Gastroesophageal sphincter (tissue), 3 donors: ENCODE data around the gene SCAF4.

ENCODE experiments used
- CTCF ChIP-seq, 4 experiments: fragments of 200-600 bp in 2 of 4; fragments of 450-650 bp in 2 of 4; sonication (generic) in 1 of 4; IDR thresholded peaks; one replicate each; pipeline ENCODE4 v1.5.1; 2017 to 2019; ENCODE audit warnings: antibody characterized with exemption in 4 of 4, mild to moderate bottlenecking in 2 of 4, moderate library complexity in 2 of 4
- POLR2A ChIP-seq, 2 donors: fragments of 450-650 bp; IDR thresholded peaks; one replicate each; pipeline ENCODE4 v1.6.1; 2017; ENCODE audit warnings: antibody characterized with exemption in 2 of 2, mild to moderate bottlenecking in 2 of 2, moderate library complexity in 1 of 2

- no peak for TF ChIP-seq CTCF (IDR thresholded peaks at IDR 0.05)
- no peak for TF ChIP-seq POLR2A (IDR thresholded peaks at IDR 0.05)
These were observed 53.4 kb downstream of the SCAF4 start for GRCh38 chr21:31678478-31678877.
